CD4-positive, alpha-beta T cell (primary cell): ENCODE results near the gene C13orf42. TPM values are rescaled to one million over a fixed set of nuclear protein-coding genes. Genes with fewer than 3 reads are reported as not detected.

Experiments used
- ATAC-seq: fragments of 200-7000 bp; cut with Tn5 transposase; one replicate; pipeline ENCODE4 v1.10.0; 2022; ENCODE audit warnings: mild to moderate bottlenecking; ENCODE audit not compliant: poor library complexity
- CTCF ChIA-PET: fragments of 350-600 bp; sonication (Branson Sonifier 250); formaldehyde crosslinking; loops from one replicate; lab custom pipeline; 2021; ENCODE audit warnings: antibody characterized with exemption, inconsistent platforms; lab: Charles Lee
- POLR2A ChIA-PET: fragments of 350-600 bp; sonication (Branson Sonifier 250); formaldehyde crosslinking; loops from one replicate; lab custom pipeline; 2021; ENCODE audit warnings: antibody characterized with exemption, inconsistent platforms; lab: Charles Lee
- DNase-seq, 14 experiments: peaks; one replicate each; pipeline ENCODE4 v3.0.0-alpha.2; 2013 to 2020; ENCODE audit warnings: mixed read lengths in 2 of 14
- H3K27ac ChIP-seq, 2 donors: one replicate each; pipeline versions ENCODE4 v1.5.1 to v1.7.0; 2013; ENCODE audit warnings: low read length in 2 of 2, low read depth in 1 of 2, mild to moderate bottlenecking in 1 of 2
- H3K27me3 ChIP-seq, 2 experiments: 1 replicate in 1 of 2; 2 replicates in 1 of 2; pipeline versions ENCODE4 v1.6.1 to v1.7.0; 2013; ENCODE audit warnings: low read length in 2 of 2, control low read depth in 1 of 2, mild to moderate bottlenecking in 1 of 2, moderate library complexity in 1 of 2; ENCODE audit not compliant: insufficient read depth in 2 of 2, control insufficient read depth in 1 of 2
- H3K36me3 ChIP-seq: one replicate; pipeline ENCODE4 v1.6.1; 2013; ENCODE audit warnings: low read length, control low read depth; ENCODE audit not compliant: insufficient read depth
- H3K4me1 ChIP-seq: one replicate; pipeline ENCODE4 v1.6.1; 2013; ENCODE audit warnings: low read length, control low read depth; ENCODE audit not compliant: insufficient read depth
- H3K4me3 ChIP-seq: one replicate; pipeline ENCODE4 v1.5.1; 2013; ENCODE audit warnings: mild to moderate bottlenecking, low read length, moderate library complexity
- H3K9me3 ChIP-seq, 2 experiments: 1 replicate in 1 of 2; 2 replicates in 1 of 2; pipeline versions ENCODE4 v1.6.1 to v1.7.0; 2013; ENCODE audit warnings: low read length in 2 of 2, mild to moderate bottlenecking in 2 of 2, control low read depth in 1 of 2, moderate library complexity in 1 of 2; ENCODE audit not compliant: control insufficient read depth in 1 of 2, insufficient read depth in 1 of 2
- H3K27ac Mint-ChIP-seq: one replicate; pipeline ENCODE4 v1.8.0; 2020; ENCODE audit warnings: mixed read lengths
- H3K27me3 Mint-ChIP-seq: one replicate; pipeline ENCODE4 v1.8.0; 2021; ENCODE audit warnings: mixed read lengths
- H3K36me3 Mint-ChIP-seq: one replicate; pipeline ENCODE4 v1.8.0; 2021; ENCODE audit warnings: low read depth, mixed read lengths
- H3K4me1 Mint-ChIP-seq: one replicate; pipeline ENCODE4 v1.8.0; 2021; ENCODE audit warnings: low read depth, mixed read lengths
- H3K4me3 Mint-ChIP-seq: one replicate; pipeline ENCODE4 v1.8.0; 2020; ENCODE audit warnings: mild to moderate bottlenecking, mixed read lengths
- H3K9me3 Mint-ChIP-seq: one replicate; pipeline ENCODE4 v1.8.0; 2020; ENCODE audit warnings: mixed read lengths
- CTCF ChIP-seq: fragments of 200-600 bp; IDR thresholded peaks from one replicate; pipeline ENCODE4 v1.8.0; 2022; ENCODE audit warnings: antibody characterized with exemption, mild to moderate bottlenecking
- intact Hi-C, 2 experiments: fragments of 100-400 bp; cut with DNase I in 1 of 2; cut with micrococcal nuclease in 1 of 2; formaldehyde crosslinking; loops; one replicate each; pipeline versions ENCODE4 v1.15.1 to v1.9.0; 2023 to 2025; cut with DNase I, micrococcal nuclease
- total RNA-seq, 174 experiments: library from RNA in 2 of 174; stranded (reverse) in 2 of 174; gene quantifications; one replicate each; pipeline ENCODE4 v1.2.3 and lab custom pipeline; 2021 to 2026

The C13orf42 gene
- total RNA-seq, 2 experiments from 2014 or later, result not detected

GRCh38 chr13:51118809-51119431 is 7.8 kb upstream of the C13orf42 start:
- CTCF ChIA-PET, result no interaction called here
- no peak for DNase-seq
- H3K27ac Mint-ChIP-seq, result no peak overlapping the region
- Histone ChIP-seq H3K4me1 (no peaks in the 10 kb centered on the region), H3K27me3 (peaks cover 0 to 2% of the 10 kb centered on the region in 2 experiments), H3K27ac (no peak overlapping the region), H3K36me3 (no peaks in the 10 kb centered on the region), H3K4me3 (no peak overlapping the region), H3K9me3 (peaks cover 5% of the 10 kb centered on the region in 2 experiments)
- no peak for ATAC-seq
- no peaks in the 10 kb centered on the region for H3K4me1 Mint-ChIP-seq
- TF ChIP-seq CTCF, result no peak
- H3K36me3 Mint-ChIP-seq, result no peaks in the 10 kb centered on the region
- H3K4me3 Mint-ChIP-seq, result no peak overlapping the region
- H3K27me3 Mint-ChIP-seq, result peaks cover 29% of the 10 kb centered on the region
- POLR2A ChIA-PET, result no interaction called here
- intact Hi-C loops, result no loop called here
- no peaks in the 10 kb centered on the region for H3K9me3 Mint-ChIP-seq

- no peak overlapping the region for H3K27ac ChIP-seq
- ChIA-PET POLR2A (no interaction called here), CTCF (no interaction called here)
- H3K27me3 Mint-ChIP-seq, result peaks cover 22% of the 10 kb centered on the region
- TF ChIP-seq CTCF, result no peak
- H3K27me3 ChIP-seq, result peaks cover 0 to 7% of the 10 kb centered on the region in 2 experiments
- H3K36me3 ChIP-seq, result no peaks in the 10 kb centered on the region
- intact Hi-C loops, result no loop called here
- no peaks in the 10 kb centered on the region for H3K4me1 Mint-ChIP-seq
- H3K4me3 ChIP-seq, result no peak overlapping the region
- no peak overlapping the region for H3K27ac Mint-ChIP-seq
- H3K4me3 Mint-ChIP-seq, result no peak overlapping the region
- DNase-seq, result no peak
- H3K9me3 ChIP-seq, result peaks cover 5 to 11% of the 10 kb centered on the region in 2 experiments
- H3K9me3 Mint-ChIP-seq, result no peaks in the 10 kb centered on the region
- no peaks in the 10 kb centered on the region for H3K4me1 ChIP-seq
- no peaks in the 10 kb centered on the region for H3K36me3 Mint-ChIP-seq
- no peak for ATAC-seq
Measured at GRCh38 chr13:51113969-51114368, 2.9 kb upstream of the C13orf42 start.

- Histone ChIP-seq H3K4me1 (no peaks in the 10 kb centered on the region), H3K36me3 (no peaks in the 10 kb centered on the region), H3K27me3 (peaks cover 0 to 6% of the 10 kb centered on the region in 2 experiments), H3K4me3 (no peak overlapping the region), H3K27ac (no peak overlapping the region), H3K9me3 (peaks cover 5 to 11% of the 10 kb centered on the region in 2 experiments)
- H3K27ac Mint-ChIP-seq, result no peak overlapping the region
- H3K4me3 Mint-ChIP-seq, result no peak overlapping the region
- no peaks in the 10 kb centered on the region for H3K4me1 Mint-ChIP-seq
- CTCF ChIA-PET, result no interaction called here
- H3K9me3 Mint-ChIP-seq, result no peaks in the 10 kb centered on the region
- intact Hi-C loops, result no loop called here
- POLR2A ChIA-PET, result no interaction called here
- no peak for ATAC-seq
- DNase-seq, result no peak
- peaks cover 22% of the 10 kb centered on the region for H3K27me3 Mint-ChIP-seq
- TF ChIP-seq CTCF, result no peak
- H3K36me3 Mint-ChIP-seq, result no peaks in the 10 kb centered on the region
Measured at GRCh38 chr13:51113186-51113881, 2.3 kb upstream of the C13orf42 start.
